Heart left ventricle (tissue), 16 donors: ENCODE data around the gene SCFD1. TPM values are rescaled to one million over a fixed set of nuclear protein-coding genes. Genes with fewer than 3 reads are reported as not detected.

Experiments
- ATAC-seq, 4 donors: fragments of 200-7000 bp; cut with Tn5 transposase; one replicate each; pipeline ENCODE4 v1.9.1; 2020 to 2022; ENCODE audit warnings: moderate library complexity in 4 of 4, mild to moderate bottlenecking in 3 of 4, moderate number of reproducible peaks in 1 of 4
- DNase-seq, 5 donors: peaks; one replicate each; pipeline ENCODE4 v3.0.0-alpha.2; 2020
- H3K27ac ChIP-seq, 12 donors: fragments of 200-600 bp; sonication (generic) in 4 of 12; one replicate each; pipeline versions ENCODE4 v1.5.0 to v1.8.0; 2016 to 2022; ENCODE audit warnings: mild to moderate bottlenecking in 2 of 12
- H3K27me3 ChIP-seq, 9 donors: fragments of 200-600 bp; sonication (generic) in 2 of 9; one replicate each; pipeline versions ENCODE4 v1.5.1 to v1.8.0; 2016 to 2022; ENCODE audit warnings: mild to moderate bottlenecking in 3 of 9
- H3K36me3 ChIP-seq, 9 donors: fragments of 200-600 bp; sonication (generic) in 2 of 9; one replicate each; pipeline versions ENCODE4 v1.5.0 to v1.8.0; 2018 to 2022; ENCODE audit warnings: mild to moderate bottlenecking in 2 of 9
- H3K4me1 ChIP-seq, 12 donors: fragments of 200-600 bp; sonication (generic) in 4 of 12; one replicate each; pipeline versions ENCODE4 v1.5.0 to v1.8.0; 2016 to 2022; ENCODE audit warnings: mild to moderate bottlenecking in 3 of 12
- H3K4me3 ChIP-seq, 12 donors: fragments of 200-600 bp; sonication (generic) in 4 of 12; one replicate each; pipeline versions ENCODE4 v1.5.0 to v1.8.0; 2017 to 2022; ENCODE audit warnings: mild to moderate bottlenecking in 9 of 12, moderate library complexity in 4 of 12
- H3K9me3 ChIP-seq, 12 donors: fragments of 200-600 bp; sonication (generic) in 4 of 12; one replicate each; pipeline versions ENCODE4 v1.5.0 to v1.8.0; 2016 to 2022; ENCODE audit warnings: mild to moderate bottlenecking in 1 of 12
- POLR2A ChIP-seq, 2 donors: fragments of 450-650 bp; IDR thresholded peaks; one replicate each; pipeline ENCODE4 v1.6.1; 2017; ENCODE audit warnings: antibody characterized with exemption in 2 of 2, mild to moderate bottlenecking in 2 of 2, moderate library complexity in 2 of 2
- WGBS, 4 donors: extraction: QIAGEN DNeasy Blood & Tissue Kit in 2 of 4; methylation state at CpG; one replicate each; pipeline versions ENCODE4 v1.1.5 to v1.1.7; 2013 to 2018; 5-methylcytosine and 5-hydroxymethylcytosine counted together
- intact Hi-C, 10 donors: fragments of 100-400 bp; cut with DNase I; formaldehyde crosslinking; loops; one replicate each; pipeline versions ENCODE4 v1.11.1 to v1.14.2; 2022
- polyA plus RNA-seq, 2 donors: library from polyadenylated mRNA; stranded (reverse); fragments of 200-250 nt; gene quantifications; one replicate each; pipeline ENCODE4 v1.2.3, GENCODE V29; 2013
- total RNA-seq, 9 donors: library from RNA; depleted of rRNA in 2 of 9; stranded (reverse); fragments of >200 nt in 2 of 9; fragmentation: NEBNext Ultra II Directional in 3 of 9; extraction: Animal tissue kit (Norgen Biotek cat#: 25700) in 3 of 9; gene quantifications; one replicate each; pipeline versions ENCODE4 v1.1.0 to v1.2.4, GENCODE V29; 2016 to 2023
- TF ChIP-seq, protein P1 (sequence below), 12 donors: fragments of 200-600 bp; sonication (generic) in 4 of 12; IDR thresholded peaks; one replicate each; pipeline versions ENCODE4 v1.5.0 to v1.8.0; 2018 to 2022; ENCODE audit warnings: antibody characterized with exemption in 12 of 12, mild to moderate bottlenecking in 5 of 12
- donor health status: ischemic (EF 13 %, LVEDD 7.1; RV severe dilation, severe dysfunction).
- donor health status: healthy with polysubstance abuse.
- donor health status: DM: no; HTN: yes; CAD: no.
- donor health status: DM: no; HTN: no; CAD: no.
- donor health status: ischemic (EF 25% LVEDD 6.9; RV normal size, moderate dysfunction).
- donor health status: ischemic (EF 25% LVEDD 5.7; RV mildly dilated, moderate dysfunction).
- donor health status: healthy.
- donor health status: DM: yes; HTN: yes; CAD: no.
- donor health status: ischemic (EF 35%, LVEDD 5.7; RV mildly dilated, moderate dysfunction).
- donor health status: nonischemic (EF 11% LVEDD 7.7; RV severe dilation, severe dysfunction).
- donor health status: DM: yes; HTN: yes; CAD: no.
- donor health status: PGD.
- donor health status: ischemic (EF 29% LVEDD 5.4; RV normal size, mild dysfunction).
- donor health status: nonischemic (EF 23%, LVEDD 6.1; RV moderate dilation, normal function).

The SCFD1 gene
- total and polyA plus RNA-seq, 11 donors, result 23.5 to 64.4 (median 41.4) TPM

DNA sequence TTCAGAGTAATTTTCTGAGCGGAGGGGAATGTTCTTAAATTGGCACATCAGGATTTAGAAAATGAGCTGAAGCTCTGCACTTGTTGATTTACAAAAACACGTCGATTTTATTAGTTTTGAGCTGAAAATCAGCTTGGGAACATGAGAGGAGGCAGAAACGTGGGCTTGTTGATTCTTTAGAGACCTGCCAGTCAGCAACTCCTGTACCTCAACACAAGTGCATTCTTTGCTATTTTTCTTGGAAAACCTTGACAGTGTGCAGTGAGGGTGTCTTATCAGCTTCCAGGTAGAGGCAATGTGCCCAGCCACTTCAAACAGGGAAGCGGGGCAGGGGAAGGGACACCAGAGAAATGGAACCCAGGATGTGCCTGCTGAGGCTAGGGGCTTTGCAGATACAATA, 149.5 kb downstream of the SCFD1 start:
- Histone ChIP-seq H3K36me3 (no peaks in the 10 kb centered on the region), H3K27ac (no peak overlapping the region), H3K9me3 (no peaks in the 10 kb centered on the region), H3K4me3 (no peak overlapping the region), H3K4me1 (no peaks in the 10 kb centered on the region), H3K27me3 (peaks cover 0 to 5% (median 0%) of the 10 kb centered on the region in 9 donors)
- intact Hi-C loops, result no loop called here
- DNase-seq, result no peak
- ATAC-seq, result no peak
- 71 to 81% (median 74%) methylated on average over 5 of the region's 5 CpGs for WGBS, 4 donors
- TF ChIP-seq, protein P1, sequence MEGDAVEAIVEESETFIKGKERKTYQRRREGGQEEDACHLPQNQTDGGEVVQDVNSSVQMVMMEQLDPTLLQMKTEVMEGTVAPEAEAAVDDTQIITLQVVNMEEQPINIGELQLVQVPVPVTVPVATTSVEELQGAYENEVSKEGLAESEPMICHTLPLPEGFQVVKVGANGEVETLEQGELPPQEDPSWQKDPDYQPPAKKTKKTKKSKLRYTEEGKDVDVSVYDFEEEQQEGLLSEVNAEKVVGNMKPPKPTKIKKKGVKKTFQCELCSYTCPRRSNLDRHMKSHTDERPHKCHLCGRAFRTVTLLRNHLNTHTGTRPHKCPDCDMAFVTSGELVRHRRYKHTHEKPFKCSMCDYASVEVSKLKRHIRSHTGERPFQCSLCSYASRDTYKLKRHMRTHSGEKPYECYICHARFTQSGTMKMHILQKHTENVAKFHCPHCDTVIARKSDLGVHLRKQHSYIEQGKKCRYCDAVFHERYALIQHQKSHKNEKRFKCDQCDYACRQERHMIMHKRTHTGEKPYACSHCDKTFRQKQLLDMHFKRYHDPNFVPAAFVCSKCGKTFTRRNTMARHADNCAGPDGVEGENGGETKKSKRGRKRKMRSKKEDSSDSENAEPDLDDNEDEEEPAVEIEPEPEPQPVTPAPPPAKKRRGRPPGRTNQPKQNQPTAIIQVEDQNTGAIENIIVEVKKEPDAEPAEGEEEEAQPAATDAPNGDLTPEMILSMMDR (IDR thresholded peaks at IDR 0.05), result no peak
- no peak for TF ChIP-seq POLR2A (IDR thresholded peaks at IDR 0.05)

DNA sequence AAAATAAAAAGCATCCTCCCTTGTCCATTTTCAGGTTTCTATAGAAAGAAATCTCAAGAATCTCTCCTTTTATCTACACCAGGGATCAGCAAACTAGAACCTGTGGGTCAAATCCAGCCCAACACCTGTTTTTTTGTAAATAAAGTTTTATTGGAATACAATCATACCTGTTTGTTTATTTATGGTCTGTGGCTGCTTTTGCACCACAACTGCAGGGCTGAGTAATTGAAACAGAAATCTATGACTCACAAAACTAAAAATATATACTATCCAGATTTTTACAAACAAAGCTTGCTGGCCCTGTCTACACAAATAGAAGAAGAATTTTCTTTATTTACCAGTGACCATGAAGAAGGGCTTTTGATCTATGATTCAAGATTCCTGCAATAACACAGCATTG, 157.1 kb downstream of the SCFD1 start:
- Histone ChIP-seq H3K36me3 (no peaks in the 10 kb centered on the region), H3K27me3 (peaks cover 0 to 3% (median 0%) of the 10 kb centered on the region in 9 donors), H3K4me1 (no peaks in the 10 kb centered on the region), H3K9me3 (no peaks in the 10 kb centered on the region), H3K27ac (no peak overlapping the region), H3K4me3 (no peak overlapping the region)
- intact Hi-C loops, result no loop called here
- DNase-seq (no peak), ATAC-seq (no peak)
- TF ChIP-seq, protein P1 (IDR thresholded peaks at IDR 0.05), result no peak
- TF ChIP-seq POLR2A (IDR thresholded peaks at IDR 0.05), result no peak

Other genes starting within 250 kb of the SCFD1 start
- gene G2E3, start 63.2 kb upstream of the SCFD1 start, total RNA-seq, result 10 to 100 TPM in 1 of 9 donors, 1 to 10 TPM in 8; 2.8 to 10.2 (median 8.2) TPM
- 1 to 10 TPM; 2.4 to 5.5 TPM for gene G2E3, start 63.2 kb upstream of the SCFD1 start, polyA plus RNA-seq